ENCODE results near the gene RXRA. TPM values are rescaled to one million over a fixed set of nuclear protein-coding genes. Genes with fewer than 3 reads are reported as not detected.

RXRA gene
- total RNA-seq, 2 donors from 2014 or later, result 34.5 to 50.8 TPM

DNA sequence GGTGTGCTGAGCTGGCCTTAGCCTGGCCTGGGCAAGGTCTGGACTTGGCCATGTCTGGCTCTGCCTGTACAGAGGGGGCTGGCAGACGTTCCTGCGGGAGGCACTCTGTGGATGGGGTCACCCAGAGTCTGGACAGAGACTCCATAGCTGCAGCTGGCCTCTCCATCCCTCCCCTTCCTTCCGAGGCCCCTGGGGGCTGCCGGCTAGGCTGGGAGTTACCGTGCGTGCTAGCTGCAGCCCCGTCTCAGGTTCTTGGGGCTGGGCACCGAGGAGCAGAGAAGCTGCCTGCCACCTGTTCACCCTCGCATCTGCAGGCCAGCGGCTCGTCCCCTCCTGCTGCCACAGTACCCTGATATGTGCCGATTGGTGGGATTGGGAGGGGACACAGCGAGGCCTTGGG is 63.4 kb downstream of the RXRA start:
- Histone ChIP-seq H3K4me3 (no peak overlapping the region), H3K9me3 (no peaks in the 10 kb centered on the region), H3K36me3 (no peaks in the 10 kb centered on the region), H3K27ac (no peak overlapping the region), H3K4me1 (peaks cover 0 to 96% of the 10 kb centered on the region in 2 donors), H3K27me3 (no peaks in the 10 kb centered on the region)
- TF ChIP-seq, protein P1, sequence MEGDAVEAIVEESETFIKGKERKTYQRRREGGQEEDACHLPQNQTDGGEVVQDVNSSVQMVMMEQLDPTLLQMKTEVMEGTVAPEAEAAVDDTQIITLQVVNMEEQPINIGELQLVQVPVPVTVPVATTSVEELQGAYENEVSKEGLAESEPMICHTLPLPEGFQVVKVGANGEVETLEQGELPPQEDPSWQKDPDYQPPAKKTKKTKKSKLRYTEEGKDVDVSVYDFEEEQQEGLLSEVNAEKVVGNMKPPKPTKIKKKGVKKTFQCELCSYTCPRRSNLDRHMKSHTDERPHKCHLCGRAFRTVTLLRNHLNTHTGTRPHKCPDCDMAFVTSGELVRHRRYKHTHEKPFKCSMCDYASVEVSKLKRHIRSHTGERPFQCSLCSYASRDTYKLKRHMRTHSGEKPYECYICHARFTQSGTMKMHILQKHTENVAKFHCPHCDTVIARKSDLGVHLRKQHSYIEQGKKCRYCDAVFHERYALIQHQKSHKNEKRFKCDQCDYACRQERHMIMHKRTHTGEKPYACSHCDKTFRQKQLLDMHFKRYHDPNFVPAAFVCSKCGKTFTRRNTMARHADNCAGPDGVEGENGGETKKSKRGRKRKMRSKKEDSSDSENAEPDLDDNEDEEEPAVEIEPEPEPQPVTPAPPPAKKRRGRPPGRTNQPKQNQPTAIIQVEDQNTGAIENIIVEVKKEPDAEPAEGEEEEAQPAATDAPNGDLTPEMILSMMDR (IDR thresholded peaks at IDR 0.05), result no peak
- no peak for DNase-seq (ENCODE audit: low spot score)

DNA sequence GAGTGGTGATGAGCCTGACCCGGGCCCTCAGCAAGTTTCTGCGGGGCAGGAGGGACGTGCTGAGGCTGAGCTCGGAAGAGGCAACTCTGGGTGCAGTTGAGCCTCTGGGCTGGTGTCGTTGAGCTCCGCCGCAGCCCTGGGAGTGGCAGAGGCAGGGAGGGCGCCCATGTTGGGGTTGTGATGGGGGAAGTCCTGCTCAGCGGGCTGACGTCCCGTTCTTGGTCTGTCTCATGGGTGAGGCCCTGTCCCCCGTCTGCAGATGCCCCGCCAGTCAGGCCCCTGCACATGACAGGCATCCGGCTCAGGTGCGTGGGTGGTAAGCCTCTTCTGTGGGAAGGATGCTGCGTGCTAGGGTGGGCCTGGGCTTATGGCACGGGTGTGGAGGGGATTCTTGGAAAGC is 64.3 kb downstream of the RXRA start:
- no peaks in the 10 kb centered on the region for H3K27me3 ChIP-seq
- H3K36me3 ChIP-seq, result no peaks in the 10 kb centered on the region
- H3K4me3 ChIP-seq, result no peak overlapping the region
- DNase-seq (ENCODE audit: low spot score), result no peak
- TF ChIP-seq, protein P1 (IDR thresholded peaks at IDR 0.05), result no peak
- peaks cover 0 to 96% of the 10 kb centered on the region in 2 donors for H3K4me1 ChIP-seq
- no peaks in the 10 kb centered on the region for H3K9me3 ChIP-seq
- H3K27ac ChIP-seq, result no peak overlapping the region

DNA sequence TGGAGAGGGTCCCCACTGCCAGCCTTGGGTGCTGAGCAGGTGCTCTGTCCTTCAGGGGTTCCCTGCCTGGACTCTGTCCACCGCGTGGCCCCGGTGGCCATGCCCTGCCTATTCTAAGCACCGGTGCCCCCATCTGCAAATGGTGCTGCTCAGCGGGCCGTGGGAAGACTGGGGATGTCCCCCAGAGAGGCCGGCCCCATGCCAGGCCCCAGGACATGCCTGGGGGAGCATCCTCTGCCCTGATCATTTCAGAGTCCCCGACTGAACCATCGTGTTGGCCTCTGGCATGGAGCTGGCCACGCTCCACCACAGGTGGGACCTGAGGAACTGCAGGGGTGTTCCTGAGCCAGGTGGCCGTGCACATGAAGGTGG is 64.7 kb downstream of the RXRA start:
- peaks cover 0 to 96% of the 10 kb centered on the region in 2 donors for H3K4me1 ChIP-seq
- no peaks in the 10 kb centered on the region for H3K36me3 ChIP-seq
- H3K4me3 ChIP-seq, result no peak overlapping the region
- no peak overlapping the region for H3K27ac ChIP-seq
- no peak for DNase-seq (ENCODE audit: low spot score)
- TF ChIP-seq, protein P1 (IDR thresholded peaks at IDR 0.05), result no peak
- H3K27me3 ChIP-seq, result no peaks in the 10 kb centered on the region
- no peaks in the 10 kb centered on the region for H3K9me3 ChIP-seq

DNA sequence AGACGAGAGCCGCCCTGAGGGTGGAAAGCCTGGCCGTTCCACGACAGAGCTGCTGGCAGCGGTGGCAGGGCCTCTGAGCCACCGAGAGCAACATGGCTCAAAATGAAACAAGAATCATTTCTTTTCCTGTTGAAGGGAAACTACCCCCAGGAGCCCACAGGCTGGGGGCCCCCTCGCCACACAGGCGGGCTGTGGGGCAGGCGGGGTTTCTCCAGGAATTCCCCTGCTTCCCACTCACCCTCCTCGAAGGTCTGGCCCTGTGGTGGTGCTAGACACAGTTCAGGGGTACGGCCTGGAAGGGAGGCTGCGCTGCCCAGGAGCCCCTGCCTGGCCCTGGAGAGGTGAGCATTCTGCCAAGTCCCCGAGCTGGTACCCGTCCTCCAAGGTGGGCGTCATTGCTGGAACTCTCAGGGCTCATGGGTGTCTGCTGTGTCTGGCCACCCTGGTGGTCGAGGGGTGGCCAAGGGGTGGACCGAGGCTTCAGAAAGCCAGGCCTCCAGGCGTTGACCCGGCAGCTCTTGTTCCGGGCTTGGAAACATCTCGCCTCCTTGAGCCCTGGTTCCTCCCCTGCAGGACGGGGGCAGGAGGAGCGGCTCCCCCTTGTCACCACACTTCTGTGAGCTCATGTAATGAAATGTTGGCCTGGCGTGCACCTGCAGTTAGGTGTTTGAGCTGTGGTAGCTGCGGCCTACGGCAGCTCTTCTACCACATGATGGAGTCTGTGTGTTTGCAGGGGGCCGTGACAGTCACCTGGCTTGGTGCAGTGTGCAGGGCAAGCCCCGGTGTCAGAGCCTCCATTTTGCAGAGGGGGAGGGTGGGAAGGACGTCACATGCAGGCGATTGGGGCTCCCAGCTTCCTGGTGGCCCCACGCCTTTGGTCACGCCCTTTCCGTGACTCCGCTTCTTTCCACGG is 65.3 kb downstream of the RXRA start:
- H3K9me3 ChIP-seq, result no peaks in the 10 kb centered on the region
- peaks cover 0 to 96% of the 10 kb centered on the region in 2 donors for H3K4me1 ChIP-seq
- no peak overlapping the region for H3K4me3 ChIP-seq
- TF ChIP-seq, protein P1 (IDR thresholded peaks at IDR 0.05), result no peak
- H3K36me3 ChIP-seq, result no peaks in the 10 kb centered on the region
- H3K27me3 ChIP-seq, result no peaks in the 10 kb centered on the region
- DNase-seq (ENCODE audit: low spot score), result no peak
- no peak overlapping the region for H3K27ac ChIP-seq

DNA sequence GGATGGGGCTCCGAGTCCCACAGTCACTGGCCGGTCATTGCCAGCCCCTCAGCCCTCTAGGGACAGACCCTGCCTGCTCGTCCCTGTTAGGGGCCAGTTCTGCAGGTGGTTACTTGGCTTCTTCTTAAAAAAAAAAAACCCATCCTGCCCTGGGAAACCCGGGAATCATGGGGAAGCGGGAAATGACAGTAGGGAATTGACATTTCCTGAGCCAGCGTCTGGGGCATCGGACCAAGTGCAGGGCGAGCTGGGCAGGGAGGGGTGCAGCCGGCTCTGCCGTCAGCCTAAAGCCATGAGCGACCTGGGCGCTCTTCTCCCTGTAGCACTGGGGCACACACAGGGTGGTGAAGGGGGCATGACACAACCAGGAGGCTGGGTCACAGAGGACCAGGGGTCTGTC is 66.6 kb downstream of the RXRA start:
- TF ChIP-seq, protein P1 (IDR thresholded peaks at IDR 0.05), result no peak
- no peak overlapping the region for H3K27ac ChIP-seq
- H3K9me3 ChIP-seq, result no peaks in the 10 kb centered on the region
- no peaks in the 10 kb centered on the region for H3K27me3 ChIP-seq
- DNase-seq (ENCODE audit: low spot score), result no peak
- no peak overlapping the region for H3K4me3 ChIP-seq
- no peaks in the 10 kb centered on the region for H3K36me3 ChIP-seq
- peaks cover 0 to 96% of the 10 kb centered on the region in 2 donors for H3K4me1 ChIP-seq

Data from right atrium auricular region (tissue), 2 donors.